GM19397 (cell line): Measurements from ENCODE around the gene RGS16.

Experiments used
- ATAC-seq: cut with Tn5 transposase; IDR thresholded peaks from one replicate; pipeline ENCODE4 v1.9.1; 2021; ENCODE audit warnings: mild to moderate bottlenecking, moderate library complexity; ENCODE audit not compliant: unreplicated experiment

The RGS16 gene

GRCh38 chr1:182610606-182611194 is 6.5 kb upstream of the RGS16 start:
- no peak for ATAC-seq

- ATAC-seq, result no peak
Measured at GRCh38 chr1:182608845-182609610, 4.8 kb upstream of the RGS16 start.

- ATAC-seq, result no peak
Measured at GRCh38 chr1:182608236-182608635, 4.0 kb upstream of the RGS16 start.

- no peak for ATAC-seq
Measured at GRCh38 chr1:182607566-182607965, 3.4 kb upstream of the RGS16 start.

GRCh38 chr1:182603646-182604174 is 479 bp downstream of the RGS16 start:
- no peak for ATAC-seq

GRCh38 chr1:182602935-182603645 is 1.1 kb downstream of the RGS16 start:
- no peak for ATAC-seq

GRCh38 chr1:182601913-182602312 is 2.3 kb downstream of the RGS16 start:
- no peak for ATAC-seq

GRCh38 chr1:182601416-182601786 is 2.8 kb downstream of the RGS16 start:
- ATAC-seq, result no peak

- ATAC-seq, result no peak
Measured at GRCh38 chr1:182600745-182601415, 3.3 kb downstream of the RGS16 start.

GRCh38 chr1:182600036-182600713 is 4.0 kb downstream of the RGS16 start:
- no peak for ATAC-seq

- no peak for ATAC-seq
Measured at GRCh38 chr1:182599339-182599738, 4.8 kb downstream of the RGS16 start.

- no peak for ATAC-seq
Measured at GRCh38 chr1:182598296-182598695, 5.9 kb downstream of the RGS16 start.

- no peak for ATAC-seq
Measured at GRCh38 chr1:182596934-182597333, 7.3 kb downstream of the RGS16 start.

- no peak for ATAC-seq
Measured at GRCh38 chr1:182595641-182596240, 8.4 kb downstream of the RGS16 start.

GRCh38 chr1:182589931-182590330 is 14.3 kb downstream of the RGS16 start:
- no peak for ATAC-seq

- no peak for ATAC-seq
Measured at GRCh38 chr1:182589520-182589919, 14.7 kb downstream of the RGS16 start.

GRCh38 chr1:182588500-182589396 is 15.4 kb downstream of the RGS16 start, which contains the start of gene RNASEL:
Gene RNASEL (minus strand): TSS chr1:182589256. CDS start chr1:182586806, 2,450 bp downstream.
- peak; percentile 82 for ATAC-seq

GRCh38 chr1:182587666-182588499 is 16.3 kb downstream of the RGS16 start:
- no peak for ATAC-seq
